HG02588 (cell line): ENCODE data around the gene WDR90.
"Not testable (repeated sequence)": the region's sequence is repeated elsewhere in the genome, so short reads cannot be mapped to it uniquely, and the experiment has no call there.

Experiments
- ATAC-seq: cut with Tn5 transposase; IDR thresholded peaks from one replicate; pipeline ENCODE4 v1.9.1; 2021; ENCODE audit warnings: mild to moderate bottlenecking, moderate library complexity; ENCODE audit not compliant: unreplicated experiment

WDR90 gene

DNA sequence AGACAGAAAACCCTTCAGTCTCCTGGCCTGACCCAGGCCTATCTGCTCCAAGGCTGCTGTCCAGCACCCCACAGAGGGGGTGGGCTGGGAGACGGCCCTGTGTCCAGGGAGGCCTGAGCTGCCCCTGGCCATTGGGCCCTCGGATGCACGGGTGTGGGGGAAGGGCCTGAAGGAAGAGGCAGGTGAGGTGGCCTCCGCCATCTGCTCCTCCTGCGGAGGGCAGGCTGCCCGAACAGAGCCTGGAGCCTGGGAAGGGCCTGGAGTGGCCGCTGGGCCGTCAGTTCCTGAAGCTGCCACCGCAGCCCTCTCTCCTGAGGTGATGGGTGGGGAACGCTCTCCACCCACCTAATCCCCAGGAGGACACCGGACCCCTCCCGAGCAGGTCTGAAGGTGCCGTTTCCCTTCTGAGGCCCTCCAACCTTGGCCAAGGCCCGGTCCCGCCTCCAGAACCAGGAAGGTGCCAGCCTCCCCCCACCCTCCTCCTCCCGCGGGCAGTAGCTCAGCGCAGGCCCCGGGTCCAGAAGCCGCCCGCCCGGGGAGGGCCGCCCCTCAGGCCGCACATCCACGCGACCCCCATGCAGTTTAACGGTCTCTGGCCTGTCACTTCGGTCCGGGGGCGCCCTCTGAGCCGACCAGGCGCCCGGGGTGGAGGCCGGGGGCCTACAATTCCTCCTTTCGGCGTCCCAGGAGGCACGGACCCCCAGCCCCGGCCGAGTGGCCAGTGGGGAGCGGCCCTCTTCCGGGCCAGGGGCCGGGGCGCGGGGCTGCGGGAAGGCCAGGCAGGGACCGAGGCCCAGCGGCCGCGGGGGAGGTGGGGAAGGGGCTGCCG is 55.6 kb downstream of the WDR90 start:
- no peak for ATAC-seq

DNA sequence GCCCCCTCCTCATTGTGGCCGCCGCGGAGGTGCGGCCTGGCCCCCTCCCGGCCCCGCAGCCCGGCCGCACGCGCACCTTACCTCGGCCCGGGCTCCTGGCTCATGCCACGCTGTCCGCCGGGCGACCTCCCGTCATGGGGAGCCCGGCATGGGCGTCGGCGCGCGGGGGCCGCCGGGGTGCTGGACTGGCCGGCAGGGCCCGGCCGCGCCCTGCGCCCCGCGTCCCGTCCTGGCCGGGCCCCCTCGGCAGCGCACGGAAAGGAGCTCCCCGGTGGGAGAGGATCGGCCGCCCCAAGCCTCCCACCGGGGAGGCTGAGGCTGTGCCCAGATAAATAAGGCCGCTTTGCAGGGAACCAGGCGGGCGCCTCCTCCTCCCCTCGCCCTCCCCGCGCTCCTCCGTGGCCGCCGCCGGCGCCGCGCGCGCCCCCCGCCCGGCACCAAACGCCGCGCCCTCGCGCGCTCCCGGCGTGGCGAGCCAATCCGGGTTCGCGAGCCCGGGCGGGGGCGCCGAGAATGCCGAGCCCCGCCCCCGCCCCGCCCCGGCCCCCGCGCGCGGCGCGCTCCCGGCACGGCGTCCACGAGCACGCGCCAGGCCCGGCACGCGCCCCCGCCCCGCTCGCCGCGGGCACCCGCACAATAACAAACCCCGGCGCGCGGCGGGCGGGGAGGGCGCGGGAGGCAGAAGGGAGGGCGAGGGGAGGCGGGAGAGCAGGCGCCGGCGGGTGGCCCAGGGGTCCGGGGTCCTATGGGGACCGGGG is 56.4 kb downstream of the WDR90 start, which contains the start of gene FBXL16:
TSS of gene FBXL16 (minus strand) at position 371 of the 758 bp plus-strand sequence. CDS start 8,396 bp downstream, outside the sequence.
- no peak for ATAC-seq

GRCh38 chr16:706189-707061 is 57.3 kb downstream of the WDR90 start:
- ATAC-seq: no peak

GRCh38 chr16:707062-707538 is 57.9 kb downstream of the WDR90 start:
- no peak for ATAC-seq

- ATAC-seq: no peak
Measured at GRCh38 chr16:708019-708418, 58.9 kb downstream of the WDR90 start.

GRCh38 chr16:708959-709358 is 59.8 kb downstream of the WDR90 start:
- no peak for ATAC-seq

GRCh38 chr16:709566-710499 is 60.7 kb downstream of the WDR90 start:
- ATAC-seq: no peak

DNA sequence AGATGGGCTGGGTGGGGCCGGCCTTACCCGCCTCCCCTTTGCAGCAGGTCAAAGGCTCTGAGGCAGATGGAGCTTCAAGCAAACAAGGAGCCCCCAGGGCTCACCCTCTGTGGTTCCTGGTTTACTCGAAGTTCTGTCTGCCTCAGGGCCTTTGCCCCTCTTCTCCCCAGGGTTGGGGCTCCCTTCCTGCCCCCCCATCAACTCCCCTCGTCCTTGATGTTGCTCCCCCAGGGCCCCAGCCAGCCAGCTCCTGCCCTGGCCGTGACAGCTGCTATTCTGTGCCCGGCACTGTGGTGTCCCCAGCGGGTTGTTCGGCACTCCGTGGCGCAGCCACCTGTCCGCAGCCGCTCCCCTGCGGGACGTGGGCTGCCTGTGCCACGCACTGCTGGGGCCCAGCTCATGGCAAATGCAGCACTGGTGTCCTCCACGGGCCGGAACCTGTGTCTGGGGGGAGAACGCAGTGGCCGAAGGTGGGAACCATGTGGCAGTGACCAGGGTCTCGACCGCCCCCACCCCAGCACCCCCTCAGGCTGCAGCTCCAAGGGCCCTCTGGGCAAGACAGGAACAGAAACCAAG is 61.4 kb downstream of the WDR90 start:
- no peak for ATAC-seq

DNA sequence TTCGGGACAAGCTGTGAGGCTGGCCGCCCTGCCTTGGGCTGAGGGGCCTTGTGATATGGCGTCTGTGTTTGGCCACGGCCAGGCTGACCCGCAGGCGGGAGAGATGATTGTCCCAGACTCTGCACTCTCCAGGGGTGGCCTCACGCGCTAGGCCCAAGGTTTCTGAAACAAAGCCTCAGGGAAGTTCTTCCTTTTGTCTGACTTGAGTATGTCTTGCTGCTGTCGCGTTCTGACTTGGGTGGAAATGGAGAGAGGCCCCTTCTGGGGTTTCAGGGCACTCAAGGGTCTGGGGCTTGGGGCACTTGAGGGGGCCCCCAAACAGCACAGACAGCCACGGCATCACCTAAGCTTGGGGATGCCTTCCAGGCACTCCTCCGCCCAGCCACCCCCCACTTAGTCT is 61.9 kb downstream of the WDR90 start:
- no peak for ATAC-seq

GRCh38 chr16:711548-712320 is 62.6 kb downstream of the WDR90 start:
- ATAC-seq: no peak

- ATAC-seq: not testable (repeated sequence)
Measured at GRCh38 chr16:712740-713250, 63.6 kb downstream of the WDR90 start.

- ATAC-seq: no peak
Measured at GRCh38 chr16:714079-714478, 64.9 kb downstream of the WDR90 start.

DNA sequence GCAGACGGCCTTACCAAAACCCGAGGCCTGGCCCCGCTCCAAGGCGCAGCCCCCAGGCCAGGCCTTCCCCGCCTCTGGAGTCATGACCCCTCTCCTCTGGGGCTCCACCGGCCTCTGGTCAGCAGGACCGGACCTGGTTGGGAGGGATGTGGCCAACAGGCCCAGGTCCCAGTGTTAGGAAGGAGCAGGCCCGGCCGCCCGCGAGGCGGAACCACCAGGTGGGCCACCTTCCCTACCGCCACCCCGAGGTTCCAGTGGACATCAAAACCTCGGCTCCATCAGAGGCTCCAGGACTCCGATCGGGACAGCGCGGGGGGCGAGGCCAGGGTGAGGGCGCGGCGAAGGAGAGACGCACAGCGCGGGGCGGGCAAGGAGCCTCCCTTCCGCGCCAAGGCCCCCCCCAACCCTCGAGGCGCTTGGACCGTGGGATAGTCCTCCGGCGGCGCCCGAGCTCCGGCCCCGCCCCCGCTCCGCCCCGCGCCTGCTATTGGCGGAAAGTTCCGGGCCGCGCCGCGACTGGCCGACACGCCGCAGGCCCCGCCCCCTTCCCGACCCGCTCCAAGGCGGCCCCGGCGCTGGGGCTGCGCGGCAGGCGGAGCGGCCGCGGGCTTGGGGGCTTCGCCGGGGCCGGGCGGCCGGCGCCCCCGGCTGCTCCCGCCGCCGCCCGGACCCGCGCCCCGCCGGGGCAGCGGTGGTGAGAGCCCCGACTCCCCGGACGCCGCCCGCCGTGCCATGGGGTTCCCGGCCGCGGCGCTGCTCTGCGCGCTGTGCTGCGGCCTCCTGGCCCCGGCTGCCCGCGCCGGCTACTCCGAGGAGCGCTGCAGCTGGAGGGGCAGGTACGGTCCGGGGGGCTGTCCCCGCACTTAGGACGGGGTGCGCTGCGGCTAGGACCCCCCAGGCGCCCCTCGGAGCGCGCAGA is 65.7 kb downstream of the WDR90 start, which contains the start of gene METRN:
TSS of gene METRN (plus strand) at position 561 of the 919 bp plus-strand sequence. CDS start at position 733, 172 bp downstream.
- peak; percentile 71 for ATAC-seq

DNA sequence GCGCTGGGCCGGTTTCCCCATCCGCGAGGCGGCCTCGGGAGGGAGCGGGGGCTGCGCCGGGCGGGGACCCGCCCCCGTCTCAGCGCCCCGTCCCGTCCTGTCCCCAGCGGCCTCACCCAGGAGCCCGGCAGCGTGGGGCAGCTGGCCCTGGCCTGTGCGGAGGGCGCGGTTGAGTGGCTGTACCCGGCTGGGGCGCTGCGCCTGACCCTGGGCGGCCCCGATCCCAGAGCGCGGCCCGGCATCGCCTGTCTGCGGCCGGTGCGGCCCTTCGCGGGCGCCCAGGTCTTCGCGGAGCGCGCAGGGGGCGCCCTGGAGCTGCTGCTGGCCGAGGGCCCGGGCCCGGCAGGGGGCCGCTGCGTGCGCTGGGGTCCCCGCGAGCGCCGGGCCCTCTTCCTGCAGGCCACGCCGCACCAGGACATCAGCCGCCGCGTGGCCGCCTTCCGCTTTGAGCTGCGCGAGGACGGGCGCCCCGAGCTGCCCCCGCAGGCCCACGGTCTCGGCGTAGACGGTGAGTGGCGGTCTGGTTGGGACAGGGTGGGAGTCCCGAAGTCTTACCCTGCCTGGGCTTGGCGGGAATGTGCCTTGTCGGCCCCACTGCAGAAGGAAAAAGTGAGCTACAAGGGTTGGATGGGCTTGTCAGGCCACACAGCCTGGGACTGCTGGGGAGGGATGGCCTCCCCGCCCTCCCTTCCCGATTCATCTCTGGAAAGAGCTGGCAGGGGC is 66.5 kb downstream of the WDR90 start:
- no peak for ATAC-seq

- ATAC-seq: no peak
Measured at GRCh38 chr16:716200-716568, 67.0 kb downstream of the WDR90 start.

DNA sequence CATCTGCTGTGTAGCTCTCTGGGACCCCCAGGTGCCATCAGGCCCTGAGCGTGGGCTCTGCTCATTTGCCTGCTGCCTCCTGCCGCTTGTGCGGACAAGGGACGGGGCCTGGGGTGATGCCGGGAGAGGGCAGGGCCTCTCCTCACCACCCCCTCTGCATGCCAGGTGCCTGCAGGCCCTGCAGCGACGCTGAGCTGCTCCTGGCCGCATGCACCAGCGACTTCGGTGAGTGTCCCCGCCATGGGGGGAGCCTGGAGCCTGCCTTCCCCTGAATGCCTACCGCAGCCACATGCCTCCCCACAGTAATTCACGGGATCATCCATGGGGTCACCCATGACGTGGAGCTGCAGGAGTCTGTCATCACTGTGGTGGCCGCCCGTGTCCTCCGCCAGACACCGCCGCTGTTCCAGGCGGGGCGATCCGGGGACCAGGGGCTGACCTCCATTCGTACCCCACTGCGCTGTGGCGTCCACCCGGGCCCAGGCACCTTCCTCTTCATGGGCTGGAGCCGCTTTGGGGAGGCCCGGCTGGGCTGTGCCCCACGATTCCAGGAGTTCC is 67.7 kb downstream of the WDR90 start:
- no peak for ATAC-seq
